T-cell (primary cell): ENCODE data around the gene CD6. TPM values are rescaled to one million over a fixed set of nuclear protein-coding genes. Genes with fewer than 3 reads are reported as not detected.

Experiments
- ATAC-seq, 4 experiments: fragments of 200-7000 bp in 3 of 4; fragments of 150-1000 bp in 1 of 4; cut with Tn5 transposase; replicated peaks in 1 of 4; 1 replicate in 3 of 4; 2 replicates in 1 of 4; pipeline ENCODE4 v1.10.0; 2021; ENCODE audit warnings: moderate library complexity in 3 of 4, mild to moderate bottlenecking in 2 of 4, moderate number of reproducible peaks in 1 of 4
- CTCF ChIA-PET, 2 donors: fragments of 300-600 bp; sonication (Branson Sonifier 250); formaldehyde crosslinking; loops; one replicate each; lab custom pipeline; 2022; ENCODE audit warnings: antibody characterized with exemption in 2 of 2; lab: Charles Lee
- POLR2A ChIA-PET, 2 donors: fragments of 300-600 bp; sonication (Branson Sonifier 250); formaldehyde crosslinking; loops; one replicate each; lab custom pipeline; 2022; ENCODE audit warnings: antibody characterized with exemption in 2 of 2; lab: Charles Lee
- DNase-seq, 35 experiments: peaks; one replicate each; pipeline versions ENCODE4 v3.0.0 to v3.0.0-alpha.2; 2013 to 2023
- H3K27ac ChIP-seq: one replicate; pipeline ENCODE4 v1.5.1; 2013; ENCODE audit warnings: low read length
- H3K27me3 ChIP-seq, 2 experiments: replicated peaks in 1 of 2; 1 replicate in 1 of 2; 2 replicates in 1 of 2; pipeline versions ENCODE4 v1.6.1 to v1.7.0; 2013; ENCODE audit warnings: low read length in 1 of 2, mixed read lengths in 1 of 2; ENCODE audit not compliant: control insufficient read depth in 2 of 2, insufficient read depth in 2 of 2; ENCODE audit errors: extremely low read depth in 1 of 2
- H3K36me3 ChIP-seq, 2 donors: 1 replicate in 1 of 2; 2 replicates in 1 of 2; pipeline versions ENCODE4 v1.6.1 to v1.7.0; 2013; ENCODE audit warnings: low read length in 1 of 2; ENCODE audit not compliant: control insufficient read depth in 2 of 2, insufficient read depth in 1 of 2; ENCODE audit errors: extremely low read depth in 1 of 2
- H3K4me1 ChIP-seq, 2 experiments: 1 replicate in 1 of 2; 2 replicates in 1 of 2; pipeline versions ENCODE4 v1.6.1 to v1.7.0; 2013; ENCODE audit warnings: low read length in 2 of 2, mixed read lengths in 1 of 2; ENCODE audit not compliant: insufficient read depth in 2 of 2, control insufficient read depth in 1 of 2; ENCODE audit errors: extremely low read depth in 1 of 2
- H3K4me3 ChIP-seq, 2 donors: 1 replicate in 1 of 2; 2 replicates in 1 of 2; pipeline versions ENCODE4 v1.5.1 to v1.7.0; 2013; ENCODE audit warnings: mild to moderate bottlenecking in 2 of 2, low read length in 1 of 2, moderate library complexity in 1 of 2; ENCODE audit not compliant: control insufficient read depth in 1 of 2; ENCODE audit errors: extremely low read depth in 1 of 2
- H3K9me3 ChIP-seq: 2 replicates; pipeline ENCODE4 v1.7.0; 2013
- H3K27ac Mint-ChIP-seq, 2 donors: one replicate each; pipeline ENCODE4 v1.8.0; 2020 to 2021; ENCODE audit warnings: mild to moderate bottlenecking in 2 of 2, mixed read lengths in 2 of 2
- H3K27me3 Mint-ChIP-seq, 2 donors: one replicate each; pipeline ENCODE4 v1.8.0; 2021 to 2022; ENCODE audit warnings: mixed read lengths in 2 of 2
- H3K36me3 Mint-ChIP-seq: one replicate; pipeline ENCODE4 v1.8.0; 2021; ENCODE audit warnings: mixed read lengths
- H3K4me1 Mint-ChIP-seq, 3 donors: one replicate each; pipeline ENCODE4 v1.8.0; 2020 to 2022; ENCODE audit warnings: mixed read lengths in 3 of 3, mild to moderate bottlenecking in 1 of 3
- H3K4me3 Mint-ChIP-seq, 3 donors: one replicate each; pipeline ENCODE4 v1.8.0; 2020 to 2022; ENCODE audit warnings: mild to moderate bottlenecking in 3 of 3, mixed read lengths in 3 of 3, moderate library complexity in 3 of 3
- H3K9me3 Mint-ChIP-seq, 3 donors: one replicate each; pipeline ENCODE4 v1.8.0; 2020 to 2022; ENCODE audit warnings: mixed read lengths in 3 of 3
- WGBS: methylation state at CpG from one replicate; pipeline ENCODE4 v1.1.5; 2013; ENCODE audit warnings: missing lambda C conversion rate; ENCODE audit not compliant: insufficient coverage; 5-methylcytosine and 5-hydroxymethylcytosine counted together
- total RNA-seq, 35 experiments: library from RNA in 6 of 35; stranded (reverse) in 6 of 35; fragments of 120-200 nt in 1 of 35; gene quantifications; one replicate each; pipeline versions ENCODE4 v1.2.1 to v1.2.4 and lab custom pipeline; 2013 to 2026

The CD6 gene
- total RNA-seq, 5 donors from 2014 or later (not counting 1 experiment from before 2014, with no cell fraction given): 413 to 594 (median 495) TPM

DNA sequence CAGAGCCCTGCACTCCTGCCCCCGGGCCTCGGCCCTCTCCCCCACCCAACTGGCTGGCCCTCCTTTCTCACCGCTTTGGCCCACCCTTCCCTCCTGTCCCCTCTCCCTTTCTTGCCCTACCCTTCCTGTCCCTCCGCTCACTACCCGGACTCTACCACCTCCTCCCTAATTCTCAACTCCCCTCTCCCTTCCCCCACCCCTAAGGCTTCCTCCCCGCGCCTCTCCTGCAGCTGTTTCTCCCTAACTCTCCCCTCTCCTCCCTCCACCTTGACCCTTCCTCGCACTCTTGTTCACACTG lies 19.9 kb upstream of the CD6 start:
- H3K36me3 ChIP-seq: no peaks in the 10 kb centered on the region
- peak overlapping the region; percentile 82 to 86 (median 84) for H3K4me3 Mint-ChIP-seq
- peaks cover 0 to 15% of the 10 kb centered on the region in 2 donors for H3K27me3 Mint-ChIP-seq
- no peaks in the 10 kb centered on the region for H3K9me3 ChIP-seq
- H3K4me3 ChIP-seq: peak overlapping the region; percentile 41 to 71
- H3K9me3 Mint-ChIP-seq: no peaks in the 10 kb centered on the region
- H3K27ac Mint-ChIP-seq: peak overlapping the region; percentile 91 to 94
- no peaks in the 10 kb centered on the region for H3K36me3 Mint-ChIP-seq
- CTCF ChIA-PET: no interaction called here
- H3K27ac ChIP-seq: peak overlapping the region; percentile 60
- peaks cover 5 to 21% of the 10 kb centered on the region in 2 experiments for H3K4me1 ChIP-seq
- ATAC-seq (peak in 2 of 4 experiments; percentile 18 to 20), DNase-seq (no peak)
- H3K27me3 ChIP-seq: peaks cover 2 to 31% of the 10 kb centered on the region in 2 experiments
- peaks cover 18 to 35% (median 22%) of the 10 kb centered on the region in 3 donors for H3K4me1 Mint-ChIP-seq
- POLR2A ChIA-PET: no interaction called here
- 21% methylated on average over 6 of the region's 8 CpGs for WGBS

DNA sequence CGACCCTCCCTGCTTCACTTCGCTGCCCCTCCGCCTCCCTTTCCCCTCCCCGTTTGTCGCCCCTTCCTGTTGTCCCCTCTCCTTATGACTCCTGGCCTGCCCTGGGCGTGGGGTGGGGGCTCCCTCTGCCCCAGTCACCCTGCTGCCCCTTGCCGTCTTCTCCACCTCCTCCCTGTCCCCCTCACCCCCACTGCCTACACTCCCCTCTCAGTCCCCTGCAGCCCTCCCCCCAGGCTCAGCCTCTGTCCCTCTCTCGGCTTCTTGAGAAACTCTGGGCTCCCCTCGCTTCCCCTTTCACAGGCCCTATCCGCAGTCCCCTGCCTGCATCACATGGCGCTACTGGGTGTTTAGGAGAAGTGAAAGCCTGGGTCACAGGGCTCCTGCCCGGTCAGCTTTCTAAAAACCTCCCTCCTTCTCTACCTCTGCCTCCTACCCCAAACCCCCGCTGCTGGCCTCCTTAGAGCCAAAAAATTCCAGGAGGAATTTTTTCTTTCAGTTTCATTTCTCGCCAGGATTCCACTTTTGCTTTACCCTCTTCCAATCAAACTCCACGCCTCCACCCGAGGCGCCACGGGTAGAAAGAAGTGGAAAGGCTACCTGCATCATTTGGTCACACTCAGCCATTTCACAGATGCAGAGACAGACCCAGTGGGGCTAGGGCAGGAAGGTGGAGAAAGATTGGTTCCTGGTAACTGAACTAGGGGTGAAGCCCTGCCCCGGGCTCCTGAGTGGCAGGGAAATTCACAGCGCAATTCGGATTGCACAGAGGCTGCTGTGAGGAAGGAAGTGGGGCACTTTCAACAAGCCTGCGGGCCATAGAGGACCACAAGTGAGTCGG lies 19.4 kb upstream of the CD6 start, which contains the start of gene SLC15A3:
TSS of gene SLC15A3 (minus strand) at position 273 of the 838 bp plus-strand sequence. CDS start 625 bp downstream, outside the sequence.
- peaks cover 18 to 35% (median 22%) of the 10 kb centered on the region in 3 donors for H3K4me1 Mint-ChIP-seq
- ATAC-seq (peak; percentile 73 to 87 (median 75)), DNase-seq (peak in 32 of 35 experiments; percentile 11 to 69 (median 44))
- ChIA-PET CTCF (no interaction called here), POLR2A (no interaction called here)
- Histone ChIP-seq H3K4me3 (peak within 1 kb of the TSS; percentile 41 to 71), H3K4me1 (peaks cover 5 to 21% of the 10 kb centered on the region in 2 experiments), H3K27me3 (peaks cover 2 to 31% of the 10 kb centered on the region in 2 experiments), H3K36me3 (no peaks in the 10 kb centered on the region), H3K9me3 (no peaks in the 10 kb centered on the region), H3K27ac (peak within 1 kb of the TSS; percentile 60)
- 33% methylated on average over 12 of the region's 23 CpGs for WGBS
- peaks cover 0 to 15% of the 10 kb centered on the region in 2 donors for H3K27me3 Mint-ChIP-seq
- peak within 1 kb of the TSS; percentile 91 to 94 for H3K27ac Mint-ChIP-seq
- H3K4me3 Mint-ChIP-seq: peak within 1 kb of the TSS; percentile 82 to 86 (median 84)
- no peaks in the 10 kb centered on the region for H3K36me3 Mint-ChIP-seq
- no peaks in the 10 kb centered on the region for H3K9me3 Mint-ChIP-seq

DNA sequence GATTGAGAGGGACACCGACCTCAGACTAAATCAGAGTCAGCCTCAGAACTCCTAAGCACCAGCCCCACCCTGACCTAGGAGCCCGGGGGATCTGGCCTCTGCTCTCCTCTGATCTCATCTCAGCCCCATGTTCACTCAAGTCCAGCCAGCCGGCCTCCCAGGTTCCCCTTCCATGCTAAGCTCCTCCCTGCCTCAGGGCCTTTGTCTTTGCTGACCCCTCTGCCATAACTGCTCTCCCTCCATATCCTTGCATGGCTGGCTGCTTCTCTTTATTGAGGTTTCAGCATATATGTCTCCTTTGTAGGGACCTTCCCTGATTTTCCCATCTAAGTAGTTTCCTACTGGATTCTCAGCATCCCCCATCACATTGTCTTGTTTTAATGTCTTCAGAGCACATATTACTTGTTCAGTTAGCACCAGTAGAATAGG lies 18.7 kb upstream of the CD6 start:
- no peak for ATAC-seq
- ChIA-PET CTCF (no interaction called here), POLR2A (no interaction called here)
- H3K36me3 Mint-ChIP-seq: no peaks in the 10 kb centered on the region
- H3K27ac Mint-ChIP-seq: peak overlapping the region; percentile 91 to 94
- Histone ChIP-seq H3K36me3 (no peaks in the 10 kb centered on the region), H3K4me3 (peak overlapping the region in 1 of 2 donors; percentile 71), H3K27ac (peak overlapping the region; percentile 60), H3K4me1 (peaks cover 5 to 21% of the 10 kb centered on the region in 2 experiments), H3K9me3 (no peaks in the 10 kb centered on the region), H3K27me3 (peaks cover 2 to 32% of the 10 kb centered on the region in 2 experiments)
- H3K27me3 Mint-ChIP-seq: peaks cover 0 to 15% of the 10 kb centered on the region in 2 donors
- DNase-seq: no peak
- H3K4me1 Mint-ChIP-seq: peaks cover 18 to 35% (median 22%) of the 10 kb centered on the region in 3 donors
- no peaks in the 10 kb centered on the region for H3K9me3 Mint-ChIP-seq
- peak overlapping the region; percentile 82 to 86 (median 84) for H3K4me3 Mint-ChIP-seq
- 42% methylated on average over 3 of the region's 3 CpGs for WGBS

DNA sequence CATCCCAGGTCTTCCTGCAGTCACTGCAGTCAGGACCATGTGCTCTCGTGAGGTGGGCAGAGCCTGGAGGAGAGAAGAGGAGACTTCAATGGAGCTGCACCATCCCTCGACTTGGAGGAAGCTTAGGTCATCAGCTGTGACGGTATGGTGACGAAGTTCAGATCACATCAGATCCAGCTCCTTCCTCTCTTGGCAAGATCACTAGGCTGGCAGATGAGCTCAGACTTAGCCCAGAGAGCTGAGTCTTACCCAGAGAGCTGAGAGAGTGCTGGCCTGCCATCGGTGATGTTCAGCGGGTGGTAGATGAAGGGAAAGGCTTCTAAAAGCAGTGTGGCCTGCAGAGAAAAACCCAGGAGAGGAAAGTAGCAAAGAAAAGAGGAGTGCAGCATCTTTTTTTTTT lies 17.7 kb upstream of the CD6 start:
- 100% methylated on average over 2 of the region's 6 CpGs for WGBS
- CTCF ChIA-PET: interaction anchor here in 1 of 2 donors (0.7 kb wide), 1 partner anchor 18 kb away, joined by 7 read pairs; no protein-coding TSS in a partner anchor
- peaks cover 5 to 21% of the 10 kb centered on the region in 2 experiments for H3K4me1 ChIP-seq
- H3K4me3 ChIP-seq: no peak overlapping the region
- Mint-ChIP-seq H3K9me3 (no peaks in the 10 kb centered on the region), H3K27me3 (peaks cover 0 to 15% of the 10 kb centered on the region in 2 donors), H3K27ac (peak overlapping the region; percentile 46 to 94), H3K36me3 (no peaks in the 10 kb centered on the region), H3K4me1 (peaks cover 18 to 31% (median 19%) of the 10 kb centered on the region in 3 donors), H3K4me3 (no peak overlapping the region)
- H3K36me3 ChIP-seq: no peaks in the 10 kb centered on the region
- DNase-seq: peak in 1 of 35 experiments; percentile 31
- H3K9me3 ChIP-seq: no peaks in the 10 kb centered on the region
- POLR2A ChIA-PET: no interaction called here
- ATAC-seq: no peak
- H3K27me3 ChIP-seq: peaks cover 2 to 32% of the 10 kb centered on the region in 2 experiments
- H3K27ac ChIP-seq: no peak overlapping the region

DNA sequence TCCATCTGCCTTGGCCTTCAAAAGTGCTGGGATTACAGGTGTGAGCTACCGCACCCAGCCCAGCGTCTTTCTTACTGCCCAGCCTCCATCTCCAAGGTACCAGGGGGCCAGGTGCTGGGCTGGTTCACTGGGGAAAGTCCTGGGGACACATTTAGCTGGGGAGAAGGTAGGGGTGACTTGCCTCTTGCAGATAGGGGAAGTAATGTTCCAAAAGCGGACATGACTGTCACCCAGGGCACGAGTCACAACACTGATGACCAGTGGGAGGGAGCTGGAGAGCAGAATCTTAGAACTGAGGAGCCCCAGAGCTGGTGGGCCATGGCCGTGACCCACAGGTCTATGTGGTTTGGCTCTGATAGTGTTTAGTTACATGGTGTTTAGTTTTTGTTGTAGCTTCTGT lies 17.1 kb upstream of the CD6 start:
- peaks cover 18 to 31% (median 19%) of the 10 kb centered on the region in 3 donors for H3K4me1 Mint-ChIP-seq
- Histone ChIP-seq H3K9me3 (no peaks in the 10 kb centered on the region), H3K27ac (no peak overlapping the region), H3K4me1 (peaks cover 5 to 21% of the 10 kb centered on the region in 2 experiments), H3K36me3 (no peaks in the 10 kb centered on the region), H3K27me3 (peaks cover 2 to 30% of the 10 kb centered on the region in 2 experiments), H3K4me3 (no peak overlapping the region)
- H3K27me3 Mint-ChIP-seq: peaks cover 0 to 15% of the 10 kb centered on the region in 2 donors
- 79% methylated on average over 3 of the region's 5 CpGs for WGBS
- no peak overlapping the region for H3K4me3 Mint-ChIP-seq
- no peak overlapping the region for H3K27ac Mint-ChIP-seq
- CTCF ChIA-PET: no interaction called here
- peak in 1 of 35 experiments; percentile 41 for DNase-seq
- H3K9me3 Mint-ChIP-seq: no peaks in the 10 kb centered on the region
- no peak for ATAC-seq
- no peaks in the 10 kb centered on the region for H3K36me3 Mint-ChIP-seq
- POLR2A ChIA-PET: interaction anchor here in 1 of 2 donors (1.1 kb wide), 1 partner anchor 24 kb away, joined by 4 read pairs; no protein-coding TSS in a partner anchor

DNA sequence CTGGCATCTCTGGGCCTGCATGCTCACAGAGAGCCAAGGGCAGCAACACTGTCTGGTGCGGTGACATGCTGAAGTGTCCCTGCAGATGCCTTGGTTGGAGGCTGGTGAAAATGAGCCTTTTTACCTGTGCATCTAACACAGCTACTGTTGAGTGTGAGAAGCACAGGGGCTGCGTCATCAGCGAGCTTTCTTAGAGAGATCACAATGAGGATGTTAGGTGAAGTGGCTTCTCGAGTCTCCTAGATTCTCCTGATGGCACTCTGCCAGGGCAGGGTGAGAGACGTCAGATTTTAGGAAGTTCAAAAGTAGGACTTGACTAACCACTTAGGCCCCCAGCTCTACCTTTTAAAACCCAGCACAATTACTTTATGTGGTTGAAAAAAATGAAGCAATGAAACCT lies 15.9 kb upstream of the CD6 start:
- peak in 1 of 4 experiments; percentile 25 for ATAC-seq
- no peak for DNase-seq
- H3K27ac Mint-ChIP-seq: no peak overlapping the region
- H3K4me3 Mint-ChIP-seq: no peak overlapping the region
- POLR2A ChIA-PET: no interaction called here
- H3K9me3 Mint-ChIP-seq: no peaks in the 10 kb centered on the region
- Histone ChIP-seq H3K36me3 (no peaks in the 10 kb centered on the region), H3K9me3 (no peaks in the 10 kb centered on the region), H3K4me3 (no peak overlapping the region), H3K27me3 (peaks cover 0 to 23% of the 10 kb centered on the region in 2 experiments), H3K4me1 (peaks cover 5 to 18% of the 10 kb centered on the region in 2 experiments), H3K27ac (no peak overlapping the region)
- CTCF ChIA-PET: no interaction called here
- no peaks in the 10 kb centered on the region for H3K36me3 Mint-ChIP-seq
- peaks cover 0 to 17% of the 10 kb centered on the region in 2 donors for H3K27me3 Mint-ChIP-seq
- H3K4me1 Mint-ChIP-seq: peaks cover 15 to 23% (median 18%) of the 10 kb centered on the region in 3 donors
- WGBS: 67% methylated on average over 2 of the region's 5 CpGs
